BJ (cell line): ENCODE data around the gene HEMK1. TPM values are rescaled to one million over a fixed set of nuclear protein-coding genes. Genes with fewer than 3 reads are reported as not detected.

Source experiments
- CTCF ChIA-PET: fragments of 350-600 bp; formaldehyde crosslinking; extraction: SDS; loops from one replicate; lab custom pipeline; 2021; ENCODE audit warnings: antibody characterized with exemption, inconsistent platforms; lab: Yijun Ruan, JAX
- POLR2A ChIA-PET: fragments of 300-600 bp; sonication (Branson Sonifier 250); formaldehyde crosslinking; extraction: SDS; loops from one replicate; lab custom pipeline; 2021; ENCODE audit warnings: antibody characterized with exemption; lab: Charles Lee
- DNase-seq: peaks from one replicate; pipeline ENCODE4 v3.0.0-alpha.2; 2011; ENCODE audit warnings: low read depth
- H3K27me3 ChIP-seq: 2 replicates; pipeline ENCODE4 v1.6.0; 2011; ENCODE audit warnings: low read length; ENCODE audit not compliant: control insufficient read depth, insufficient read depth
- H3K36me3 ChIP-seq: 2 replicates; pipeline ENCODE4 v1.5.1; 2011; ENCODE audit warnings: low read length; ENCODE audit not compliant: control insufficient read depth, insufficient read depth
- H3K4me3 ChIP-seq: 2 replicates; pipeline ENCODE4 v1.5.1; 2011; ENCODE audit warnings: low read depth, mild to moderate bottlenecking, control low read depth, low read length
- CTCF ChIP-seq: IDR thresholded peaks from 2 replicates; pipeline ENCODE4 v1.5.1; 2011; ENCODE audit warnings: low read depth, mild to moderate bottlenecking, control low read depth, inconsistent platforms, low read length, moderate library complexity; ENCODE audit not compliant: insufficient read depth
- polyA plus RNA-seq: library from polyadenylated mRNA; depleted of rRNA; stranded (reverse); fragments of >200 nt; gene quantifications from 2 replicates; pipeline ENCODE4 v1.2.3, GENCODE V29; 2011

The HEMK1 gene
- polyA plus RNA-seq, 1 experiment = 21.3 TPM

- no peak for TF ChIP-seq CTCF
- POLR2A ChIA-PET = no interaction called here
- no peak for DNase-seq
- Histone ChIP-seq H3K27me3 (no peaks in the 10 kb centered on the region), H3K4me3 (no peak overlapping the region), H3K36me3 (peaks cover 22% of the 10 kb centered on the region)
- CTCF ChIA-PET = interaction anchor here (0.8 to 14.6 kb wide), 3 partner anchors 11 to 34 kb away, joined by 3 to 479 read pairs (median 5); partner anchors contain the start of genes CISH and MAPKAPK3
These were observed 8.0 kb downstream of the HEMK1 start for GRCh38 chr3:50577348-50577747.

- ChIA-PET CTCF (interaction anchor here (0.9 to 2.3 kb wide), 7 partner anchors 8 to 809 kb away, joined by 3 to 8 read pairs (median 4); partner anchors contain the start of genes CISH and HEMK1), POLR2A (no interaction called here)
- Histone ChIP-seq H3K36me3 (peaks cover 15% of the 10 kb centered on the region), H3K27me3 (no peaks in the 10 kb centered on the region), H3K4me3 (no peak overlapping the region)
- DNase-seq = no peak
- TF ChIP-seq CTCF = no peak
These were observed 11.5 kb downstream of the HEMK1 start for GRCh38 chr3:50580683-50581458.

- Histone ChIP-seq H3K36me3 (peaks cover 13% of the 10 kb centered on the region), H3K27me3 (no peaks in the 10 kb centered on the region), H3K4me3 (no peak overlapping the region)
- CTCF ChIA-PET = interaction anchor here (0.9 to 2.3 kb wide), 6 partner anchors 9 to 34 kb away, joined by 3 to 8 read pairs (median 4); partner anchors contain the start of genes CISH and HEMK1
- POLR2A ChIA-PET = no interaction called here
- no peak for DNase-seq
- no peak for TF ChIP-seq CTCF
These were observed 12.1 kb downstream of the HEMK1 start for GRCh38 chr3:50581459-50581842.

- no peak for DNase-seq
- POLR2A ChIA-PET = no interaction called here
- no peak for TF ChIP-seq CTCF
- H3K36me3 ChIP-seq = peaks cover 13% of the 10 kb centered on the region
- CTCF ChIA-PET = interaction anchor here (1.1 to 2.3 kb wide), 3 partner anchors 9 to 33 kb away, joined by 4 to 8 read pairs (median 6); partner anchors contain the start of gene CISH
- H3K27me3 ChIP-seq = no peaks in the 10 kb centered on the region
- no peak overlapping the region for H3K4me3 ChIP-seq
These were observed 12.8 kb downstream of the HEMK1 start for GRCh38 chr3:50582083-50582482.

- Histone ChIP-seq H3K4me3 (no peak overlapping the region), H3K27me3 (no peaks in the 10 kb centered on the region), H3K36me3 (peaks cover 6% of the 10 kb centered on the region)
- ChIA-PET POLR2A (no interaction called here), CTCF (interaction anchor here (1.5 to 1.9 kb wide), 2 partner anchors 12 to 17 kb away, joined by 5 to 9 read pairs; no protein-coding TSS in a partner anchor)
- no peak for TF ChIP-seq CTCF
- no peak for DNase-seq
These were observed 14.6 kb downstream of the HEMK1 start for GRCh38 chr3:50583897-50584296.
